CD4-positive, CD25-positive, alpha-beta regulatory T cell (primary cell): ENCODE data around the gene HAGH. TPM values are rescaled to one million over a fixed set of nuclear protein-coding genes. Genes with fewer than 3 reads are reported as not detected.
A peak's percentile ranks its signal among the peaks of the same experiment; 100 is the strongest.
"Not testable (repeated sequence)": the region's sequence is repeated elsewhere in the genome, so short reads cannot be mapped to it uniquely, and the experiment has no call there.

ENCODE experiments used
- ATAC-seq, 2 donors: fragments of 150-1000 bp; cut with Tn5 transposase; one replicate each; pipeline ENCODE4 v1.10.0; 2021; ENCODE audit warnings: low read depth in 2 of 2, moderate number of reproducible peaks in 2 of 2, moderate library complexity in 1 of 2
- DNase-seq, 3 donors: peaks; one replicate each; pipeline versions ENCODE4 v3.0.0 to v3.0.0-alpha.2; 2012 to 2022; ENCODE audit warnings: mixed read lengths in 1 of 3
- H3K27ac ChIP-seq: one replicate; pipeline ENCODE4 v1.7.0; 2013; ENCODE audit warnings: mild to moderate bottlenecking, low read length; ENCODE audit not compliant: insufficient read depth, poor library complexity, severe bottlenecking
- H3K27me3 ChIP-seq: one replicate; pipeline ENCODE4 v1.7.0; 2013; ENCODE audit warnings: low read length; ENCODE audit not compliant: control insufficient read depth, insufficient read depth
- H3K36me3 ChIP-seq: one replicate; pipeline ENCODE4 v1.7.0; 2013; ENCODE audit warnings: mild to moderate bottlenecking, low read length, moderate library complexity; ENCODE audit not compliant: control insufficient read depth, insufficient read depth
- H3K4me1 ChIP-seq: 2 replicates; pipeline ENCODE4 v1.7.0; 2013; ENCODE audit warnings: mild to moderate bottlenecking, low read length; ENCODE audit not compliant: insufficient read depth, control insufficient read depth, poor library complexity, severe bottlenecking
- H3K4me3 ChIP-seq: one replicate; pipeline ENCODE4 v1.7.0; 2013; ENCODE audit warnings: low read depth, mild to moderate bottlenecking, low read length, moderate library complexity
- H3K9me3 ChIP-seq, 2 experiments: 1 replicate in 1 of 2; 2 replicates in 1 of 2; pipeline ENCODE4 v1.7.0; 2013; ENCODE audit warnings: low read length in 2 of 2, mild to moderate bottlenecking in 1 of 2, moderate library complexity in 1 of 2; ENCODE audit not compliant: control insufficient read depth in 2 of 2
- H3K27ac Mint-ChIP-seq, 3 donors: one replicate each; pipeline ENCODE4 v1.8.0; 2020 to 2022; ENCODE audit warnings: mild to moderate bottlenecking in 3 of 3, mixed read lengths in 3 of 3, moderate library complexity in 2 of 3
- H3K27me3 Mint-ChIP-seq: one replicate; pipeline ENCODE4 v1.8.0; 2022; ENCODE audit warnings: mild to moderate bottlenecking, mixed read lengths
- H3K36me3 Mint-ChIP-seq: one replicate; pipeline ENCODE4 v1.8.0; 2020; ENCODE audit warnings: mixed read lengths
- H3K4me1 Mint-ChIP-seq, 4 donors: one replicate each; pipeline ENCODE4 v1.8.0; 2020 to 2022; ENCODE audit warnings: mixed read lengths in 4 of 4, mild to moderate bottlenecking in 1 of 4
- H3K4me3 Mint-ChIP-seq, 4 donors: one replicate each; pipeline ENCODE4 v1.8.0; 2020 to 2022; ENCODE audit warnings: mild to moderate bottlenecking in 4 of 4, mixed read lengths in 4 of 4, moderate library complexity in 3 of 4
- H3K9me3 Mint-ChIP-seq, 7 donors: one replicate each; pipeline ENCODE4 v1.8.0; 2020 to 2022; ENCODE audit warnings: mixed read lengths in 7 of 7, mild to moderate bottlenecking in 3 of 7, moderate library complexity in 2 of 7
- polyA plus RNA-seq, 4 donors: library from polyadenylated mRNA; unstranded; fragments of 300-500 nt; fragmentation: Illumina TruSeq; gene quantifications; one replicate each; pipeline ENCODE4 v1.2.3, GENCODE V29; 2021
- total RNA-seq: library from RNA; stranded (reverse); gene quantifications from one replicate; pipeline ENCODE4 v1.2.3, GENCODE V29; 2022

HAGH gene
- total and polyA plus RNA-seq, 5 donors from 2014 or later: 36.1 to 69.1 (median 46.4) TPM

DNA sequence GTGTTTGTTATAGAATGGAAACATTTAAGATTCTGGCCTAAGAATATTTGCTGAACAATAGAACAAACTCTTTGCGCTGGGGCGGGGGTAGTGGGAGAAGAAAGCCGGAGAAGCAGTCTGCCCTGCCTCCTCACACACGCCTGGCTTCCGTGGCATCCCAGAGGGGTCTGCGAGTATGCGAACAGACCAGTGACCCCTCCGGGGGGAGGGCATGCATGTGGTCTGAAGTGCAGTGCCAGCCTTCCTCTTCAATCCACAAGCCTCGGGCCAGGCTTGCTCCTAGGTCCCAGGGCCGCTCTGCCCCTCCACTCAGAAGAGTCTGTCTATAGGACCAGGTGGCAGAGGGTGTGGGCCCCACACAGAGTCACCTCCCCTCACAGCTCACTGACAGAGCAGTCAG lies 19.0 kb downstream of the HAGH start:
- H3K27me3 ChIP-seq: no peaks in the 10 kb centered on the region
- Mint-ChIP-seq H3K36me3 (peaks cover 14% of the 10 kb centered on the region), H3K27me3 (no peaks in the 10 kb centered on the region), H3K9me3 (no peaks in the 10 kb centered on the region), H3K4me3 (no peak overlapping the region), H3K27ac (no peak overlapping the region), H3K4me1 (no peaks in the 10 kb centered on the region)
- no peaks in the 10 kb centered on the region for H3K9me3 ChIP-seq
- no peaks in the 10 kb centered on the region for H3K4me1 ChIP-seq
- H3K27ac ChIP-seq: no peak overlapping the region
- no peak overlapping the region for H3K4me3 ChIP-seq
- H3K36me3 ChIP-seq: peaks cover 20% of the 10 kb centered on the region
- ATAC-seq: no peak
- DNase-seq: no peak

DNA sequence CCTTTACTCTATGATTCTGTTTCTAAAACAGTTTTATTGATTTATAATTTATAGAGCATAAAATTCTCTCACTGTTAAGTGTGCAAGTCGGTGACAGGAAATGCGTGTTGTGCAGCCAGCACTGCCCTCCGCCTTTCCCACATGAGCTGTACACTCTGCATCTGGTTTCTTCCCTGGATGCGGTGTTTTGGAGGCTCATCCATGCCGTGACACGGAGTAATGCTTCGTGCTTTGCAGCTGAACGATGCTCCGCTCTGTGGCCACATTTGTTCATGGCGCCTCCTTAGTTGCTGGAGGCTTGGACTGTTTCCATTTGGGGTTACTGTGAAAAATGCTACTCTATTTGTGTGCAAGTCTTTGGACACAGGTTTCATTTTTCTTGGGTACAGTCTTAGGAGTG lies 25.9 kb downstream of the HAGH start:
- Mint-ChIP-seq H3K27me3 (no peaks in the 10 kb centered on the region), H3K27ac (peak overlapping the region in 1 of 3 donors; percentile 5), H3K9me3 (peaks cover 0 to 17% (median 2%) of the 10 kb centered on the region in 7 donors), H3K4me1 (peaks cover 0 to 2% (median 0%) of the 10 kb centered on the region in 4 donors), H3K4me3 (no peak overlapping the region), H3K36me3 (peaks cover 6% of the 10 kb centered on the region)
- Histone ChIP-seq H3K9me3 (peaks cover 3 to 15% of the 10 kb centered on the region in 2 experiments), H3K27ac (no peak overlapping the region), H3K27me3 (no peaks in the 10 kb centered on the region), H3K4me3 (no peak overlapping the region), H3K4me1 (no peaks in the 10 kb centered on the region), H3K36me3 (no peaks in the 10 kb centered on the region)
- ATAC-seq: no peak
- DNase-seq: no peak

DNA sequence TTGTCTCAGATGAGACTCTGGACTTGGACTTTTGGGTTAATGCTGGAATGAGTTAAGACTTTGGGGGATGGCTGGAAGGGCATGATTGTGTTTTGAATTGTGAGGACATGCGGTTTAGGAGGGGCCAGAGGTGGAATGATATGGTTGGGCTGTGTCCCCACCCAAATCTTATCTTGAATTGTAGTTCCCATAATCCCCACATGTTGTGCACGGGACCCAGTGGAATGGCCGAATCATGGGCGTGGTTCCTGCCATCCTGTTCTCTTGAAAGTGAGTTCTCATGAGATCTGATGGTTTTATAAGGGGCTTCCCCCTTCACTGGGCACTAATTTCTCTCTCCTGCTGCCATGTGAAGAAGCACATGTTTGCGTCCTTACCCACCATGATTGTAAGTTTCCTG lies 27.4 kb downstream of the HAGH start:
- H3K36me3 Mint-ChIP-seq, H3K27ac ChIP-seq, H3K27me3 ChIP-seq, H3K4me1 Mint-ChIP-seq, H3K4me3 ChIP-seq, H3K4me3 Mint-ChIP-seq, DNase-seq, H3K36me3 ChIP-seq, H3K27me3 Mint-ChIP-seq, H3K27ac Mint-ChIP-seq, H3K4me1 ChIP-seq, ATAC-seq: not testable (repeated sequence)
- H3K9me3 Mint-ChIP-seq: peaks cover 0 to 17% (median 2%) of the 10 kb centered on the region in 7 donors
- H3K9me3 ChIP-seq: peaks cover 3 to 15% of the 10 kb centered on the region in 2 experiments

- peaks cover 3 to 15% of the 10 kb centered on the region in 2 experiments for H3K9me3 ChIP-seq
- H3K27ac ChIP-seq: no peak overlapping the region
- no peaks in the 10 kb centered on the region for H3K4me1 ChIP-seq
- no peak overlapping the region for H3K4me3 ChIP-seq
- H3K36me3 ChIP-seq: no peaks in the 10 kb centered on the region
- ATAC-seq: no peak
- H3K27me3 ChIP-seq: no peaks in the 10 kb centered on the region
- Mint-ChIP-seq H3K4me1 (peaks cover 0 to 2% (median 0%) of the 10 kb centered on the region in 4 donors), H3K4me3 (no peak overlapping the region), H3K27ac (no peak overlapping the region), H3K9me3 (peaks cover 0 to 13% (median 2%) of the 10 kb centered on the region in 7 donors), H3K36me3 (peaks cover 3% of the 10 kb centered on the region), H3K27me3 (no peaks in the 10 kb centered on the region)
- no peak for DNase-seq
Measured at GRCh38 chr16:1794908-1795666, 31.5 kb downstream of the HAGH start.

- Mint-ChIP-seq H3K36me3 (peaks cover 3% of the 10 kb centered on the region), H3K9me3 (peaks cover 0 to 9% (median 2%) of the 10 kb centered on the region in 7 donors), H3K27me3 (no peaks in the 10 kb centered on the region), H3K4me3 (no peak overlapping the region), H3K4me1 (peaks cover 0 to 2% (median 0%) of the 10 kb centered on the region in 4 donors), H3K27ac (no peak overlapping the region)
- DNase-seq (no peak), ATAC-seq (no peak)
- Histone ChIP-seq H3K4me3 (no peak overlapping the region), H3K27me3 (no peaks in the 10 kb centered on the region), H3K36me3 (no peaks in the 10 kb centered on the region), H3K9me3 (peaks cover 0 to 9% of the 10 kb centered on the region in 2 experiments), H3K27ac (no peak overlapping the region), H3K4me1 (no peaks in the 10 kb centered on the region)
Measured at GRCh38 chr16:1794221-1794871, 32.3 kb downstream of the HAGH start.

GRCh38 chr16:1793578-1794220 lies 32.9 kb downstream of the HAGH start, which contains the start of gene IGFALS:
Gene IGFALS, minus strand, starts transcription at chr16:1793705. Its CDS starts 53 bp downstream, at chr16:1793652.
- no peak for ATAC-seq
- H3K36me3 Mint-ChIP-seq: peaks cover 4% of the 10 kb centered on the region
- H3K27ac ChIP-seq: no peak within 1 kb of the TSS
- DNase-seq: no peak
- H3K9me3 Mint-ChIP-seq: peaks cover 0 to 6% (median 0%) of the 10 kb centered on the region in 7 donors
- H3K27me3 Mint-ChIP-seq: no peaks in the 10 kb centered on the region
- peaks cover 0 to 4% (median under 1%) of the 10 kb centered on the region in 4 donors for H3K4me1 Mint-ChIP-seq
- no peak within 1 kb of the TSS for H3K27ac Mint-ChIP-seq
- no peaks in the 10 kb centered on the region for H3K27me3 ChIP-seq
- peaks cover 0 to 7% of the 10 kb centered on the region in 2 experiments for H3K9me3 ChIP-seq
- H3K4me1 ChIP-seq: no peaks in the 10 kb centered on the region
- no peak within 1 kb of the TSS for H3K4me3 ChIP-seq
- no peak within 1 kb of the TSS for H3K4me3 Mint-ChIP-seq
- peaks cover 3% of the 10 kb centered on the region for H3K36me3 ChIP-seq

- Histone ChIP-seq H3K27ac (no peak overlapping the region), H3K4me3 (no peak overlapping the region), H3K27me3 (no peaks in the 10 kb centered on the region), H3K4me1 (no peaks in the 10 kb centered on the region), H3K9me3 (peaks cover 0 to 4% of the 10 kb centered on the region in 2 experiments), H3K36me3 (peaks cover 7% of the 10 kb centered on the region)
- peaks cover 4% of the 10 kb centered on the region for H3K36me3 Mint-ChIP-seq
- H3K27ac Mint-ChIP-seq: no peak overlapping the region
- DNase-seq: no peak
- H3K4me1 Mint-ChIP-seq: peaks cover 0 to 5% (median under 1%) of the 10 kb centered on the region in 4 donors
- peaks cover 0 to 6% (median 0%) of the 10 kb centered on the region in 7 donors for H3K9me3 Mint-ChIP-seq
- no peaks in the 10 kb centered on the region for H3K27me3 Mint-ChIP-seq
- no peak overlapping the region for H3K4me3 Mint-ChIP-seq
- no peak for ATAC-seq
Measured at GRCh38 chr16:1792836-1793577, 33.6 kb downstream of the HAGH start.
